Lower leg skin (tissue), 4 donors: ENCODE measurements around the gene PRKCH. TPM values are rescaled to one million over a fixed set of nuclear protein-coding genes. Genes with fewer than 3 reads are reported as not detected.

Source experiments
- DNase-seq, 2 donors: peaks; one replicate each; pipeline ENCODE4 v3.0.0-alpha.2; 2019; ENCODE audit warnings: low spot score in 2 of 2
- H3K4me3 ChIP-seq: fragments of 200-600 bp; sonication (generic); 2 replicates; pipeline ENCODE4 v1.5.1; 2017; ENCODE audit warnings: mild to moderate bottlenecking, low read depth; ENCODE audit not compliant: poor library complexity, severe bottlenecking
- POLR2A ChIP-seq, 2 donors: fragments of 450-650 bp; IDR thresholded peaks; one replicate each; pipeline ENCODE4 v1.6.1; 2016 to 2017; ENCODE audit warnings: antibody characterized with exemption in 2 of 2, mild to moderate bottlenecking in 1 of 2, moderate library complexity in 1 of 2
- WGBS, 2 donors: methylation state at CpG; one replicate each; pipeline ENCODE4 v1.1.5; 2018; 5-methylcytosine and 5-hydroxymethylcytosine counted together
- intact Hi-C: fragments of 100-400 bp; cut with DNase I; formaldehyde crosslinking; loops from one replicate; pipeline ENCODE4 v1.15.0; 2023; ENCODE audit warnings: low total_unique reads
- total RNA-seq, 4 donors: library from RNA; depleted of rRNA; stranded (reverse); fragments of >200 nt; gene quantifications; one replicate each; pipeline ENCODE4 v1.1.0, GENCODE V29; 2016
- TF ChIP-seq, protein P1 (sequence below), 3 donors: fragments of 450-650 bp; IDR thresholded peaks; one replicate each; pipeline ENCODE4 v1.5.1; 2016; ENCODE audit warnings: antibody characterized with exemption in 3 of 3, mild to moderate bottlenecking in 3 of 3, moderate library complexity in 2 of 3

The PRKCH gene
- total RNA-seq, 4 donors from 2014 or later, result 57.3 to 103 (median 66.7) TPM

DNA sequence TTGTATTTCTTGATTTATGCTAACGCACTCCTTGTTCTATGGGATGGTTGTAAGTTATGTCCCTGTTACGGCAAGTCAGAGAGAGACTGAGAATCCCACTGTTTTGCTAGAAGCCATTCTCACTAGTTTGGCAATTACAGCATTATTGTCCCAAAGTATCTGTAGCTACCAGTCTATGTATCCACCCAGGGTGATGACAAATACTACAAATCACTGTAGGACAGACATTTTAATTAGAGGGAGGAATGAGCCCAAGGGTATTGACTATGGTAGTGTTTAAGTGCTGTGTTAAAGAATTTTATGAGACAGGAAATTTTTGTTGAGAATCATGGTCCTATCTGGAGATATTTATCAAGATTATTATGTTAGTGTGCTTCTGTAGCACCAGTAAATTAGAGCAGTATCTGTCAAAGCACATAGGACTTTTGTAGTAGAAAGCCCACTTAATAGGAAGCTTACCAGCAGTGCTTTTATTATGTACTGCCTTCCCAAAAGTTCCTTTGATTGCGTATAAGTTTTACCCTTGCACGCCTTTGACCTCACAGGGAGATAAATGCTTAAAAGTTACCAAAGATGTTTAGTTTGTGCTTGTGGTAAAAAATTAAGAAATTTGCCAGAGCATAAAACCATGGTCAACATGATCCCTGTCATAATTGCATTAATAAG, 10.7 kb downstream of the PRKCH start:
- TF ChIP-seq, protein P1, sequence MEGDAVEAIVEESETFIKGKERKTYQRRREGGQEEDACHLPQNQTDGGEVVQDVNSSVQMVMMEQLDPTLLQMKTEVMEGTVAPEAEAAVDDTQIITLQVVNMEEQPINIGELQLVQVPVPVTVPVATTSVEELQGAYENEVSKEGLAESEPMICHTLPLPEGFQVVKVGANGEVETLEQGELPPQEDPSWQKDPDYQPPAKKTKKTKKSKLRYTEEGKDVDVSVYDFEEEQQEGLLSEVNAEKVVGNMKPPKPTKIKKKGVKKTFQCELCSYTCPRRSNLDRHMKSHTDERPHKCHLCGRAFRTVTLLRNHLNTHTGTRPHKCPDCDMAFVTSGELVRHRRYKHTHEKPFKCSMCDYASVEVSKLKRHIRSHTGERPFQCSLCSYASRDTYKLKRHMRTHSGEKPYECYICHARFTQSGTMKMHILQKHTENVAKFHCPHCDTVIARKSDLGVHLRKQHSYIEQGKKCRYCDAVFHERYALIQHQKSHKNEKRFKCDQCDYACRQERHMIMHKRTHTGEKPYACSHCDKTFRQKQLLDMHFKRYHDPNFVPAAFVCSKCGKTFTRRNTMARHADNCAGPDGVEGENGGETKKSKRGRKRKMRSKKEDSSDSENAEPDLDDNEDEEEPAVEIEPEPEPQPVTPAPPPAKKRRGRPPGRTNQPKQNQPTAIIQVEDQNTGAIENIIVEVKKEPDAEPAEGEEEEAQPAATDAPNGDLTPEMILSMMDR (IDR thresholded peaks at IDR 0.05), result no peak
- no peak for TF ChIP-seq POLR2A (IDR thresholded peaks at IDR 0.05)
- no peak overlapping the region for H3K4me3 ChIP-seq
- no peak for DNase-seq
- 59 to 62% methylated on average over 4 of the region's 4 CpGs for WGBS, 2 donors
- intact Hi-C loops, result no loop called here

DNA sequence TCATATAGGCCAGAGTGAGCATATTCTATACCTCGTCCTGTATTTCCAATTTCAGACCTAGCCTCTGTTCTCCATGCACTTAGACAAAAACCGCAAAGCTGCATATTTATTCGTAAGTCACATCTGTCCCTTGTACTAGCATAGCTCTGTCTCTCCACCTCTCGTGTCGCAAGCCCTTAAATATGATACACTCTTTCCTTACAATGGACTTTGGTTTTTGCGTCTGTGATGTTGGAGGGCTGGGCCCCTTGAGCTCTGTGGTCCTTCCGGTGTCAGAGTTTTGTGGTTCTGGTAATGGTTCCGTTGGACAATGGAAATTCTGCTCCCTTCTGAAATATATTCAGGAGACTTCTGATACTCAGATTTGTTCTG, 11.3 kb downstream of the PRKCH start:
- no peak for DNase-seq
- intact Hi-C loops, result no loop called here
- TF ChIP-seq, protein P1 (IDR thresholded peaks at IDR 0.05), result no peak
- no peak for TF ChIP-seq POLR2A (IDR thresholded peaks at IDR 0.05)
- 90 to 94% methylated on average over 8 of the region's 8 CpGs for WGBS, 2 donors
- no peak overlapping the region for H3K4me3 ChIP-seq

DNA sequence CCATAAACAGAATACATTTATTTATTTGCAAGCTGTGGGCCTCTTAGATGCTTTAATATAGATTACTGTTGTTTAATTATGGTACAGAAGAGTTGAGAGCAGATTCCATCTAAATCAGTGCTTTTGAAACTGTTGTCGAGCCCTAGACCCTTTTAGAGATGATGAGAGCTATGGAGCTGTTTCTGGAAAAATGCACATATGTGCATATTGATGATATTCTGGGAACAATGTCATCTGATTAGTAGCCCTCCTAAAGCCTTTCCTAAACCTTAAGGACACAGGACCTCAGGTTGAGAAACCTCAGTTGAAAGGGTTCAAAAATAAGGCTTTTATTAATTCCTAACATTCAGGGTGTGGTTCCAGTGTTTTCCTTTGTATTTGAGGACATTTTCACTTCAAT, 11.7 kb downstream of the PRKCH start:
- no peak overlapping the region for H3K4me3 ChIP-seq
- no peak for TF ChIP-seq POLR2A (IDR thresholded peaks at IDR 0.05)
- TF ChIP-seq, protein P1 (IDR thresholded peaks at IDR 0.05), result no peak
- no peak for DNase-seq
- 88 to 91% methylated on average over 1 of the region's 1 CpG for WGBS, 2 donors
- intact Hi-C loops, result no loop called here

DNA sequence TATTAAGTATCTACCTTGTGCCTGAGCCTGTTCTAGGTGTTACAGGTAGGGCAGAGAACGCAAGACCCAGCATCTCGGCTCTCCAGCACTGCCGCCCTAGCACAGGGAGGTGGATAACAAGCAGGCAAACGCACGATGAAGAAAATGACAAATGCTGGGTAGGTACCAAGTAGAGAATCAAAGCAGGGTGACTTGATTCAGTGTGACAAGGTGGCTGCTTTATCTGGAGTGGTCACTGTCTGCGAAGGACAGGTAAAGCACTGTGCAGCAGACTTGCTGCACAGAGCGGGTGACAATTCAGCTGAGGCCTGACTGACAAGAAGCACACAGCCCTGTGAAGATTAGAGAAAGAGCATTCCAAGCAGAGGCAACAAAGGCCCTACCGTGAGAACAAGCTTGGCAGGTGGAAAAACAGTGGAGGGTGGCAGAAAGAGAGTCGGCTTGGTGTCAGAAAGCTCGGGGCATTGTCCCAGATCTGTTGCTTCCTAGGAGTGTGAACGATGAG, 12.9 kb downstream of the PRKCH start:
- DNase-seq, result no peak
- no peak overlapping the region for H3K4me3 ChIP-seq
- WGBS, 2 donors, result 85 to 88% methylated on average over 11 of the region's 11 CpGs
- TF ChIP-seq, protein P1 (IDR thresholded peaks at IDR 0.05), result no peak
- TF ChIP-seq POLR2A (IDR thresholded peaks at IDR 0.05), result no peak
- intact Hi-C loops, result no loop called here

DNA sequence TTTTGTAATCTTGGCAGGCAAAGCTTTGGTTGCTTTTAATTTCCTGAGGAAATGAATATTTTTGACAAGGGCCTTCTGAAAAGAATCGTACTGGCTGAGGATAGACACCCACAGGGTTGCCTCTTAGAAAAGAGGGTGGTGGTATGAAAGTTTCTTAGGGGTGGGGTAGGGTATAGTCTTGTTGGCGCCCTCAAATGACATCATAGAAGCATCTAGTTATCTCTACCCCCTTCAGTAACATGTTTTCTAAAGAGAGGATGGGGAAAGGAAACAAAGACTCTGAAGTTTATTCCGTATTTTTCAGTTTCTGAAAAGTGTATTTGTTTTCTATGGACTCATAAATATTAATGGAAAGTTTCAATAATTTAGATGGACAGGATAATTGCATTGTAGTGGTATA, 13.7 kb downstream of the PRKCH start:
- H3K4me3 ChIP-seq, result no peak overlapping the region
- TF ChIP-seq POLR2A (IDR thresholded peaks at IDR 0.05), result no peak
- TF ChIP-seq, protein P1 (IDR thresholded peaks at IDR 0.05), result no peak
- intact Hi-C loops, result no loop called here
- no peak for DNase-seq
- 75 to 84% methylated on average over 3 of the region's 3 CpGs for WGBS, 2 donors
